DND-41 (cell line): Measurements from ENCODE around the gene GRAMD2A.

ENCODE experiments used
- CTCF ChIP-seq: IDR thresholded peaks from 2 replicates; pipeline ENCODE4 v1.5.1; 2012; ENCODE audit warnings: borderline replicate concordance, low read length, moderate library complexity, mild to moderate bottlenecking; ENCODE audit not compliant: poor library complexity, severe bottlenecking; ENCODE audit errors: extremely low read depth
- EZH2 ChIP-seq: IDR thresholded peaks from 3 replicates; pipeline ENCODE4 v1.6.1; 2012; ENCODE audit warnings: borderline replicate concordance, low read depth, mild to moderate bottlenecking, moderate library complexity, low read length, inconsistent platforms; ENCODE audit not compliant: severe bottlenecking

DNA sequence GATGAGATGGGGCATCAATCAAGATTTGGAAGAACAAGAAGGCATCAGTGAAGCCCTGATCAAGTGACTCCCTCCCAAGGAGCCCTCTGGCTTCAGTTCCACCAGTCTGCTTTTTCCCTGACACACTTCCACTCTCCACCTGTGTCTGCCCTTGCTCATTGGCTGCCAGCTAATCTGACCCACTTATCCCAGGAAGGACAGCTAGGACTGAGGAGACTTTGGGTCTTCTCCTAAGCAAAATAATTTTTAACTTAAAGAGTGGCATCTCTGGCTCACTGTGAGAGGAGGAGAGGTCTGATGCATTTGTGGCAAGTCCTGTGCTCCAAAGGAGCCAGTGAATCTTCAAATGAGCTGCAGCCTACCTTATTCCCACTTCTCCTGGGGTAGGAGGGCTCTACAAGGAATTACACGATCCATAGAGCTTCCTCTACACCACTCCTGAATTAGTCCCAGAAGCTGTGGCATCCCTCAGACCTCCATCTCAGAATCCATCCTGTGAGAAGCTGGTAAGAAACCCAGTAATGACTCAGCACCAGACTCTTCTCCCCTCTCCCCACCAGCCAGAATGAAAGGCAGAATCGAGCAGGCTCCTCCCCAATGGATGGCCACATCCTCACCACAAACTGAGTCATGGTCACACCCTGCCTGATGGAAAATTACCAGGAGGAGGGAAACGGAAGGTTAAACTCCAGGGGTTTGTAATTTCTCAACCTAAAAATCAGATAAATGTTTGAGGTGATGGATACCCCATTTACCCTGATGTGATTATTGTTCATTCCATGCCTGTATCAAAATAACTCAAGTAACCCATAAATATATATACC, 39.7 kb upstream of the GRAMD2A start:
- TF ChIP-seq EZH2 (no peak), CTCF (no peak)
